Lung (tissue), 12 donors: ENCODE measurements around the gene SLA2. TPM values are rescaled to one million over a fixed set of nuclear protein-coding genes. Genes with fewer than 3 reads are reported as not detected.
A peak's percentile ranks its signal among the peaks of the same experiment; 100 is the strongest.

Experiments
- ATAC-seq: fragments of 200-7000 bp; cut with Tn5 transposase; one replicate; pipeline ENCODE4 v1.9.1; 2020; ENCODE audit warnings: moderate number of reproducible peaks; ENCODE audit not compliant: insufficient read depth, low FRiP score
- DNase-seq, 3 donors: peaks; one replicate each; pipeline ENCODE4 v3.0.0-alpha.2; 2013 to 2017
- H3K27ac ChIP-seq, 2 donors: one replicate each; pipeline ENCODE4 v1.5.1; 2013; ENCODE audit warnings: mild to moderate bottlenecking in 2 of 2, moderate library complexity in 2 of 2, control low read depth in 1 of 2, inconsistent platforms in 1 of 2, low read depth in 1 of 2, low read length in 1 of 2
- H3K27me3 ChIP-seq, 3 donors: one replicate each; pipeline ENCODE4 v1.5.1; 2013; ENCODE audit warnings: low read length in 2 of 3; ENCODE audit not compliant: control insufficient read depth in 3 of 3, insufficient read depth in 3 of 3
- H3K36me3 ChIP-seq, 4 donors: one replicate each; pipeline ENCODE4 v1.5.1; 2013; ENCODE audit warnings: low read length in 4 of 4, mild to moderate bottlenecking in 1 of 4, moderate library complexity in 1 of 4; ENCODE audit not compliant: control insufficient read depth in 4 of 4, insufficient read depth in 4 of 4
- H3K4me1 ChIP-seq, 5 donors: one replicate each; pipeline ENCODE4 v1.5.1; 2013; ENCODE audit warnings: low read length in 5 of 5, mild to moderate bottlenecking in 2 of 5, moderate library complexity in 1 of 5; ENCODE audit not compliant: control insufficient read depth in 5 of 5, insufficient read depth in 5 of 5
- H3K4me3 ChIP-seq: one replicate; pipeline ENCODE4 v1.5.1; 2013; ENCODE audit warnings: mild to moderate bottlenecking, control low read depth, moderate library complexity
- H3K9ac ChIP-seq, 2 donors: one replicate each; pipeline ENCODE4 v1.5.1; 2013; ENCODE audit warnings: low read length in 2 of 2, control low read depth in 1 of 2; ENCODE audit not compliant: insufficient read depth in 1 of 2
- H3K9me3 ChIP-seq, 4 donors: one replicate each; pipeline ENCODE4 v1.5.1; 2013; ENCODE audit warnings: low read length in 3 of 4, mild to moderate bottlenecking in 1 of 4, moderate library complexity in 1 of 4; ENCODE audit not compliant: control insufficient read depth in 4 of 4, insufficient read depth in 3 of 4
- WGBS, 2 donors: extraction: QIAGEN DNeasy Blood & Tissue Kit; methylation state at CpG; one replicate each; pipeline ENCODE4 v1.1.7; 2013; 5-methylcytosine and 5-hydroxymethylcytosine counted together
- polyA plus RNA-seq, 2 donors: library from polyadenylated mRNA; stranded (reverse); fragments of 200-250 nt; gene quantifications; one replicate each; pipeline ENCODE4 v1.2.1, GENCODE V29; 2013
- total RNA-seq, 2 donors: library from RNA; depleted of rRNA in 1 of 2; stranded (reverse); fragments of >200 nt in 1 of 2; gene quantifications; one replicate each; pipeline ENCODE4 v1.2.1, GENCODE V29; 2014 to 2021
- TF ChIP-seq, protein P1 (sequence below): IDR thresholded peaks from 2 replicates; pipeline ENCODE4 v1.5.1; 2012; ENCODE audit warnings: mild to moderate bottlenecking; ENCODE audit errors: control extremely low read depth, extremely low read depth
- donor health status: control.
- donor health status: control.
- donor health status: Bipolar disorder and iron deficiency.
- donor health status: healthy.
- donor health status: DM: yes; HTN: yes; CAD: no.

Gene SLA2
- total and polyA plus RNA-seq, 4 donors = 0.87 to 1.8 (median 1.6) TPM

DNA sequence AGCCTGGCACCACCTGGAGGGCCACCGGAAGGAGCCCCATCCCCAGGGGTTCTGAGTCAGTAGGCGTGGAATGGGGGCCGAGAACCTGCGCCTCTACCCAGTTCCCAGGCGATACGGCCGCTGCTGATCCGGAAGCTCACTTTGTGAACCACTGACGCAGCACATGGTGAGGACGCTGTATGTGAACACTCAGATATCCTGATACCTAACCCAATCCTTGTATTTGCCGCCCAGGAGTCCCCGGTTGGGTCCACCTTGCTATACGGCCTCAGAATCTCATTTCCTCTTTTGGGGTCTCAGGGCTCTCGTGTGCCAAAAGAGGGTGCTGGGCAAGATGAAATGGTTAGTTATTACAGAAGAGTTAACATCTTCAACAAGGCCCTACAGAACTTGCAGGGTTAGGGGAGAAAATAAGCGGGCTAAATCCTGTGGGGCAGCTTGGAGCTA is 41.0 kb downstream of the SLA2 start:
- TF ChIP-seq, protein P1, sequence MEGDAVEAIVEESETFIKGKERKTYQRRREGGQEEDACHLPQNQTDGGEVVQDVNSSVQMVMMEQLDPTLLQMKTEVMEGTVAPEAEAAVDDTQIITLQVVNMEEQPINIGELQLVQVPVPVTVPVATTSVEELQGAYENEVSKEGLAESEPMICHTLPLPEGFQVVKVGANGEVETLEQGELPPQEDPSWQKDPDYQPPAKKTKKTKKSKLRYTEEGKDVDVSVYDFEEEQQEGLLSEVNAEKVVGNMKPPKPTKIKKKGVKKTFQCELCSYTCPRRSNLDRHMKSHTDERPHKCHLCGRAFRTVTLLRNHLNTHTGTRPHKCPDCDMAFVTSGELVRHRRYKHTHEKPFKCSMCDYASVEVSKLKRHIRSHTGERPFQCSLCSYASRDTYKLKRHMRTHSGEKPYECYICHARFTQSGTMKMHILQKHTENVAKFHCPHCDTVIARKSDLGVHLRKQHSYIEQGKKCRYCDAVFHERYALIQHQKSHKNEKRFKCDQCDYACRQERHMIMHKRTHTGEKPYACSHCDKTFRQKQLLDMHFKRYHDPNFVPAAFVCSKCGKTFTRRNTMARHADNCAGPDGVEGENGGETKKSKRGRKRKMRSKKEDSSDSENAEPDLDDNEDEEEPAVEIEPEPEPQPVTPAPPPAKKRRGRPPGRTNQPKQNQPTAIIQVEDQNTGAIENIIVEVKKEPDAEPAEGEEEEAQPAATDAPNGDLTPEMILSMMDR = no peak
- Histone ChIP-seq H3K27me3 (no peaks in the 10 kb centered on the region), H3K9ac (peak overlapping the region in 1 of 2 donors; percentile 69), H3K9me3 (no peaks in the 10 kb centered on the region), H3K36me3 (peaks cover 11 to 16% (median 13%) of the 10 kb centered on the region in 4 donors), H3K4me1 (peaks cover 0 to 13% (median 0%) of the 10 kb centered on the region in 5 donors), H3K4me3 (no peak overlapping the region), H3K27ac (peak overlapping the region; percentile 77 to 97)
- ATAC-seq = no peak
- DNase-seq = no peak
- 29 to 32% methylated on average over 15 of the region's 15 CpGs for WGBS, 2 donors

DNA sequence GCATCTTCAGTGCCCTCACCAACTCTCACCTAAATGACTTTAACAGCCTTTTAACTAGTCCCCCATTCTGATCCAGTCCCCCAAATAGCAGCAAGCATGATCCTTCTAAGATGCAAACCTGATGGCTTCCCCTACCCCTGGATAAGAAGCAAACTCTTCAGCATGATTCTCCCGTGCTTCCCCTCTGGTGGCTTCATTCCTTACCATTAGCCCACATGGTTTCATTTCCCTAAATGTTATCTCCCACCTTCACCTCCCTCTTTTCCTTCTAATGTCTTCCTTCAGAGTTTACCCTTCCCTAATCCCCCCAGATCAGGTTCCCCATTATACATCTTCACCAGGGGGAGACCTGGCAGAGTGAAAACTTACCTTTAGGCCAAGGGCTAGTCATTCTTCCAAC is 44.5 kb downstream of the SLA2 start:
- H3K27me3 ChIP-seq = no peaks in the 10 kb centered on the region
- H3K9ac ChIP-seq = no peak overlapping the region
- H3K9me3 ChIP-seq = no peaks in the 10 kb centered on the region
- TF ChIP-seq, protein P1 = no peak
- peaks cover 0 to 3% (median 0%) of the 10 kb centered on the region in 4 donors for H3K36me3 ChIP-seq
- 48 to 59% methylated on average over 1 of the region's 1 CpG for WGBS, 2 donors
- H3K27ac ChIP-seq = no peak overlapping the region
- H3K4me1 ChIP-seq = peaks cover 0 to 20% (median 8%) of the 10 kb centered on the region in 5 donors
- ATAC-seq (no peak), DNase-seq (no peak)
- no peak overlapping the region for H3K4me3 ChIP-seq

DNA sequence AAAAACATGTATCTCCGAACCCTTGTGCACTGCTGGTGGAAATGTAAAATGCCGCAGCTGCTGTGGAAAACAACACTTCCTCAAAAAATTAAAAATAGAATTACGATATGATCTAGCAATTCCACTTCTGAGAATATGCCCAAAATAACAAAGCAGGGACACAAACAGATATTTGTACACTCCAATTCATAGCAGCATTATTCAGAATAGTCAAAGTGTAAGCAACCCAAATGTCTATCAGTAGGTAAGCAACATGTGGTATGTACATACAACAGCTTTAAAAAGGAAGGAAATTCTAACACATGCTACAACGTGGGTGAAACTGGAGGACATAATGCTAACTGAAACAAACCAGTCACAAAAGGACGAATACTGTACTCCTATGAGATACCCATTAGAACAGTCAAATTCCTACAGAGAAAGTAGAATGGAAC is 46.1 kb downstream of the SLA2 start:
- Histone ChIP-seq H3K27ac (no peak overlapping the region), H3K9me3 (no peaks in the 10 kb centered on the region), H3K4me3 (no peak overlapping the region), H3K4me1 (peaks cover 0 to 14% (median 8%) of the 10 kb centered on the region in 5 donors), H3K9ac (no peak overlapping the region), H3K36me3 (no peaks in the 10 kb centered on the region), H3K27me3 (no peaks in the 10 kb centered on the region)
- TF ChIP-seq, protein P1 = no peak
- WGBS, 2 donors = 19 to 31% methylated on average over 5 of the region's 5 CpGs
- no peak for ATAC-seq
- DNase-seq = peak in 1 of 3 donors; percentile 7
